Stimulated activated CD8-positive, alpha-beta memory T cell treated with anti-CD3 and anti-CD28 coated beads, Interleukin-12 subunit alpha, Interleukin-12 subunit beta, amount 100 ng/mL, for 1 hour (primary cell): ENCODE data around the gene TLN1.

Experiments
- DNase-seq: peaks from one replicate; pipeline ENCODE4 v3.0.0-alpha.2; 2020; ENCODE audit warnings: low read depth

The TLN1 gene

GRCh38 chr9:35705372-35705771 lies 26.6 kb downstream of the TLN1 start:
- no peak for DNase-seq

- DNase-seq, result no peak
Observed at GRCh38 chr9:35703906-35704672, 27.9 kb downstream of the TLN1 start.

DNA sequence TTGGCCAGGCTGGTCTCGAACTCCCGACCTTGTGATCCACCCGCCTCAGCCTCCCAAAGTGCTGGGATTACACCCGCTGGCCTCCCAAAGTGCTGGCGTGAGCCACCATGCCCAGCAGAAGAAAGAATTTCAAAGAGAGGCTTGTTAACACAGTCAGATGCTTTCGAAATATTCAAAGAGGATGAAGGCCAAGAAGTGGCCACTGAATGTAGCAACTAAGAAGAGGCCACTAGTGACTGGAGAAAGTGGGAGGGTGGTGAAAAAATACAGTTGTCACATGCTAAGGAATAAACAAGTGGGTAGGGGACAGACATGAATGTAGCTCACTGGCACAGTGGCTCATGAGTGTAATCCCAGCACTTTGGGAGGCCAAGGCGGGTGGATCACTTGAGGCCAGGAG lies 29.3 kb downstream of the TLN1 start:
- DNase-seq, result no peak

- DNase-seq, result no peak
Observed at GRCh38 chr9:35700942-35701341, 31.1 kb downstream of the TLN1 start.

- DNase-seq, result no peak
Observed at GRCh38 chr9:35700031-35700430, 32.0 kb downstream of the TLN1 start.

DNA sequence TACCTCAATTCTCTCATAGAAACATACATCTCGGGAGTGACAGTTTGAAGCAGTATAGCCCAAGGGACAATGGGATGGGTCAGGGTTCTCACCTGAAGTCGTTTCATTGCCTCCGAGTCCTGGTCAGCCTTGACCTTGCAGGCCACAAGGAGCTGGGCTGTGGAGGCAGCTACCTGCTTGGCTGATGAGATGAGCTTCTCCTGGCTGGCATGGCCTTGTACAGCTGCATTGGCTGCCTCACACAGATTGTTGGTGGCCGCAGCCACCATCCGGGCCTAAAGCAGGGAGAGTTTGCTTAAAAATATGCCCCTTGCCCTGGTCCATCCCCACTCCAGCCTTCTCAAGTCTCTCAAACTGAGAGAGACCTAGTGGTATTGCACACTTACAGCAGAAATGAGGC lies 33.8 kb downstream of the TLN1 start:
- no peak for DNase-seq

- DNase-seq, result no peak
Observed at GRCh38 chr9:35697486-35697885, 34.5 kb downstream of the TLN1 start.

- DNase-seq, result peak; percentile 45
Observed at GRCh38 chr9:35696520-35697215, 35.3 kb downstream of the TLN1 start.

DNA sequence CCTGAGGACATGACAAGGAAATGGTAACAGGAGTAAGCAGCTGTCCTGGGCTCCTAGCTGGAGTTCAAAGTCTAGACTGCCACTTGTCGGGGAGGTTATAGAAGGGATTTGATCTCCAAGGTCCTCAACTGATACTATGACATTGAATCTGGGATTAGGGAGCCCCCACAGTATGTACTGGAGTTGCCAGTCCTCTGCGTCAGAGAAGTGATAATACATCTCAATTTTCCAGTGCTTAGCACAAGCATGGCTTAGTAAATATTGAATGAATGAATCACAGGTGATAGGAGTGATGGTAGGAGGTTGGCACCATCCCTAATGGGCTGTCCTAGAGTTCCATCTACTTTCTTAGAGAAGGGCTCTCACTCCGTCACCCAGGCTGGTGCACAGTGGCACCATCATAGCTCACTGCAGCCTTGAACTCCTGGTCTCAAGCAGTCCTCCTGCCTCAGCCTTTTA lies 36.0 kb downstream of the TLN1 start:
- no peak for DNase-seq

DNA sequence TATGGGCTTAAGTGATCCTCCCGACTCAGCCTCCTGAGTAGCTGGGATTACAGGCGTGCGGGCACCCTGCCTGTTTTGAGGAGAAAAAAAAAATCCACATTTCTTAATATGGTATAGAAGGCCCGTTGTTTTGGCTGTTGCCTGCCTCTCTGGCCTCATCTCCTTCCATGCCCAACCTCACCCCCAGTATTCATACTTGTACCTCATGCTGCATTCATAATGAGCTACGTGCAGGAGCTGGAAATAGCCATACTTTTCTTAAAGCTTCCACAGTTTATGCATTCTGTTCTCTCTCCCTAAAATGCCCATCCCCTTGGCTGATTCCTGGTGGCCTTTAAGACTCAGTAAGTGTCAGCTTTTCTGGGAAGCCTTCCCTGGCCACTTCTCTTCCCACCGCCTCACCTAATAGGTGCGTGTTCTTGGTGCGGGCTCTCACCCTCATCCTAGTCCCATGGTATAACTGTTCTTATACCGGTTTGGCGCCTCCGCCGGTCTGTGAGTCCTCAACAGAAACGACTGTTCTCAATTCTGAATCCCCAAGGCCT lies 40.2 kb downstream of the TLN1 start:
- DNase-seq, result no peak

- no peak for DNase-seq
Observed at GRCh38 chr9:35691334-35691650, 40.7 kb downstream of the TLN1 start.

DNA sequence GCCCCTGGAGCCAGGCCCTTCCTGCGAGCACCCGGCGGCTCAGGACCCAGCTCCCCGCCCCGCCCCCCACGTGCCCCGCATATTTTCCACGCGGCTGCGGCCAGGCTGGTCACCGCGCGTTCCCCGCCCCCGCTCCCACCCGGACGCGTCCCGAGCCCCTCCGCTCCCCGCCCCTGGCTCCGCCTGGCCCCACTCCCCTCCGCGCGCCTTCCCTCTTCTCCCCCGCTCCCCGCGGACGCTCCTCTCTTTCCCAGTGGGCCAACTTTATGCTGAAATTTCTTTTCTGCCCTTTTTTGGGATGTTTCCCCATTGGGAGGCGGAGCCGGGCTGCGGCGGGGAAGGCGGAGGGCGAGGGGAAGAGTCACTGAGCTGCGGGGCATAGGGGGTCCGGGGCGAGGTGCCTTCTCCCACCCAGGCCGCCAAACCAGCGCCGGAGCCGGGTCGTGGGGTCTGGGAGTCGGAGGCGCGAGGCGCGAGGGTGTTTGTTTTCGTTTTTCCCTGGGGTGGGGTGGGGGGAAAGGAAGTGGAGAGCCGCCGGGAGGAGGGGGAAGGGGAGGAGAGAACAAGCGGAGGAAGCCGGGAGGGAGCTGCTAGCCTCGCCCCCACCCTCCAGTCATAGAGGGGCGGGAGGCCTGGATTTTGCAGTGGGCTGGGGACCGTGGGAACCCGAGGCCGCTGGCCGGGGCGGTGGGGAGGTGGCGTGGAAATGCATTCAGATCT lies 41.2 kb downstream of the TLN1 start:
- no peak for DNase-seq

DNA sequence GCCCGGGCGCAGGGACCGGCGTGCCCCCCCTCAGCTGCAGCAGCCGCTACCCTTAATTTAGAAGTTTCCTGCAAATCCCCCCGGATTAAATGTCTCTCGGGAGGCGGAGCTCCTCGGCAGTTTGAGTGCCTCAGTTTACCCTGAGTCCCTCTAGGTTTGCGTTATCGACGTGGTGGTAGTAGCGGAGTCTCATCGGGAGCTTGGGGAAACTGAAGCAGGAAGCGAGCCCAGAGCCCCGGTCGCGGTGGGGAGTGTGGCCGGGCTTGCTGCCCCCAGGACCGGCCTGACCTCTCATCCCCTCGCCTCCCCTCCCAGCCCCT lies 41.7 kb downstream of the TLN1 start:
- DNase-seq, result no peak

DNA sequence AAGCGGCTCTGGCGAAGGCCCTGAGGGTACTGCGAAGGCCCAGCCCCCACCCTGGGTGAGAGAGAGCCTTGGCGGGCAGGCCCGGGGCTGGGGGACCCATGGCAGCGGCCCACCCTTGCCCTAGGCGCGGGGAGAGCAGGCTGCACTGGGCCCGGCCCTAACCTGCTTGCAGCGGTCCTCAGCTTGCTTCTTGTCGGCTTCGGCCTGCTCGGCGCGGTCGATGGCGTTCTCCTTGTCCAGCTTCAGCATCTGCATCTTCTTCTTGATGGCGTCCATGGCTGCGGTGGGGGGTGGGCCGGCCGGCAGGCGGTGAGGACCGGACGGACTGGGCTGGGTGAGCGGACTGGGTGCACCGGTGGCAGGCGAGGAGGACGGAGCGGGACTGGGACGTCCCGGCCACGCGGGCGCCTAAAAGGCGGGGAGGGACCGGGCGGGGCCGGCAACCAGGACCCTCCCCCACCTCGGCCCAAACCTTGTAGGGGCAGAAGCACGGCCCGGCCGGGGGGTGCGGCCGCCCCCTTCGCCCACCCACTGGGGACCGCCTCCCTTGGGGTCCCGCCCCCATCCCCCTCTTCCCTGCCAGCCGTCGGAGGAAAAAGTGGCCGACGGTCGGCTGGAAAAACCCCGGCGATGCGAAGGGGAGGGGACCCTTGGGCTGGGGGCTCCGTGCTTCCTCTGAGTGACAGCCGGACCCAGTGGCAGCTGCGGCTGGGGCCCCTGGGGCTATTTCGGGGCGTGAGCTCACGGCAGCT lies 42.3 kb downstream of the TLN1 start, which contains the start of gene TPM2:
Gene TPM2, minus strand, starts transcription at position 384 of the 752 bp plus-strand sequence. Its CDS starts 108 bp downstream, at position 276.
- no peak for DNase-seq

GRCh38 chr9:35688558-35689541 lies 43.1 kb downstream of the TLN1 start:
- DNase-seq, result no peak

- DNase-seq, result no peak
Observed at GRCh38 chr9:35687972-35688557, 43.9 kb downstream of the TLN1 start.

DNA sequence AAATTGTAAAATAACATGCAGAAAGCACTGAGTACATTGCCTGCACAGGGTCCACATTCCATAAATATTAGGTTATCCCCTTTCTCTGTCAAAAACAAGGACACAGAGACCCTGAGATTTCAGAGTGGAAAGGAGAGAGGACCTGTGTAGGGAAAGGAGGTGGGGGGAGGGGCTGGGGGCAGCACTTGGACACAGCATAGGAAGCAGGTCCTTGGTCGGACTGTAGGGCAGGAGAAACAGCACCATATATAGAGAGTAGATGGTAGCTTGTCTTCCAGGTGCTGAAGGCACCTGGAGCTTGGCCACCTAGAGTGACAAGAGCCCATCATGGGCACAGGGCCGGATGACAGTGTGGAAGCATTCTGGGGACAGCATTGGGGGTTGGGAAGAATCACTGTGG lies 44.7 kb downstream of the TLN1 start:
- DNase-seq, result no peak

- DNase-seq, result no peak
Observed at GRCh38 chr9:35686222-35687203, 45.5 kb downstream of the TLN1 start.

DNA sequence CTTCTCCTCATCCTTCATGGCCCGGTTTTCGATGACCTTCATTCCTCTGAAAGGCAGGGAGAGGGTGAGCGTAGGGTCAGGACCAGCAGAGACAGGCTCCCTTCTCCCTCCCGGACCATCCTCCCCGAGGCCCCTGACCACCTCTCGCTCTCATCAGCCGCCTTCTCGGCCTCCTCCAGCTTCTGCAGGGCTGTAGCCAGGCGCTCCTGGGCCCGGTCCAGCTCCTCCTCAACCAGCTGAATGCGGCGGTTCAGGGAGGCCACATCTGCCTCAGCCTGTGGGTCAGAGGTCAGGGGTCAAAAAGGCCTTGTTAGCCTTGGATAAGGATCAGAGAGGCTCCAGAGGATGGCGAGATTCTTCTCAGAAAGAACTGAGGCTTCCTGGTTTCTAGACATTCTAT lies 46.5 kb downstream of the TLN1 start:
- DNase-seq, result no peak
